A673 (cell line): ENCODE measurements around the gene NCAM2. TPM values are rescaled to one million over a fixed set of nuclear protein-coding genes. Genes with fewer than 3 reads are reported as not detected.

Source experiments
- BruUV-seq: library from RNA; stranded (reverse); fragments of 400-500 nt; replicated peaks from 2 replicates; lab custom pipeline; 2021; lab: Mats Ljungman, UMichigan
- CTCF ChIA-PET: fragments of 300-600 bp; sonication (Branson Sonifier 250); formaldehyde crosslinking; loops from one replicate; lab custom pipeline; 2022; ENCODE audit warnings: antibody characterized with exemption; lab: Charles Lee
- POLR2A ChIA-PET: fragments of 300-600 bp; sonication (Branson Sonifier 250); formaldehyde crosslinking; loops from one replicate; lab custom pipeline; 2022; ENCODE audit warnings: antibody characterized with exemption; ENCODE audit not compliant: low non-redundant PET; lab: Charles Lee
- DNase-seq: peaks from one replicate; pipeline ENCODE4 v3.0.0-alpha.2; 2015; ENCODE audit warnings: low spot score
- H3K27ac ChIP-seq: fragments of 200-600 bp; sonication (generic); 2 replicates; pipeline ENCODE4 v1.5.1; 2016; ENCODE audit warnings: mixed run types, low read depth, mild to moderate bottlenecking, mixed read lengths, antibody characterized with exemption, low read length; ENCODE audit not compliant: poor library complexity, severe bottlenecking
- H3K27me3 ChIP-seq: fragments of 200-600 bp; sonication (generic); replicated peaks from 2 replicates; pipeline ENCODE4 v1.6.1; 2017; ENCODE audit warnings: mixed run types, low read depth, mild to moderate bottlenecking, mixed read lengths, antibody characterized with exemption, low read length; ENCODE audit not compliant: insufficient read depth, poor library complexity
- H3K36me3 ChIP-seq: fragments of 200-600 bp; sonication (generic); 2 replicates; pipeline ENCODE4 v1.6.1; 2016; ENCODE audit warnings: mixed run types, mild to moderate bottlenecking, mixed read lengths, antibody characterized with exemption, low read length; ENCODE audit not compliant: insufficient read depth, poor library complexity, severe bottlenecking
- H3K4me1 ChIP-seq: fragments of 200-600 bp; sonication (generic); 2 replicates; pipeline ENCODE4 v1.6.1; 2017; ENCODE audit warnings: mixed run types, mild to moderate bottlenecking, mixed read lengths, antibody characterized with exemption, low read length; ENCODE audit not compliant: insufficient read depth, poor library complexity, severe bottlenecking
- H3K4me3 ChIP-seq: fragments of 200-600 bp; sonication (generic); 2 replicates; pipeline ENCODE4 v1.5.1; 2016; ENCODE audit warnings: low read depth, mixed run types, mild to moderate bottlenecking, mixed read lengths, low read length; ENCODE audit not compliant: poor library complexity, severe bottlenecking
- H3K9me3 ChIP-seq: fragments of 200-600 bp; sonication (generic); 2 replicates; pipeline ENCODE4 v1.6.1; 2016; ENCODE audit warnings: mixed run types, low read depth, mild to moderate bottlenecking, mixed read lengths, antibody characterized with exemption, low read length; ENCODE audit not compliant: poor library complexity, severe bottlenecking
- EZH2 ChIP-seq: fragments of 200-600 bp; sonication (generic); IDR thresholded peaks from 2 replicates; pipeline ENCODE4 v1.6.1; 2017; ENCODE audit warnings: borderline replicate concordance, low read depth, mild to moderate bottlenecking, mixed read lengths, antibody characterized with exemption, low read length; ENCODE audit not compliant: poor library complexity, severe bottlenecking
- intact Hi-C: fragments of 100-400 bp; cut with micrococcal nuclease; formaldehyde crosslinking; loops from one replicate; pipeline ENCODE4 v1.10.0; 2022; ENCODE audit not compliant: unreplicated experiment
- total RNA-seq: library from RNA; stranded (reverse); gene quantifications from 2 replicates; pipeline ENCODE4 v1.2.3, GENCODE V29; 2021
- TF ChIP-seq, protein P1 (sequence below): fragments of 300-800, 200-600 bp; sonication (generic); conservative IDR thresholded peaks from 2 replicates; pipeline ENCODE4 v1.5.1; 2017; ENCODE audit warnings: low read depth, mild to moderate bottlenecking, antibody characterized with exemption, low read length, moderate library complexity, mixed read lengths

Gene NCAM2
- total RNA-seq, 1 experiment from 2014 or later = 38.2 TPM

DNA sequence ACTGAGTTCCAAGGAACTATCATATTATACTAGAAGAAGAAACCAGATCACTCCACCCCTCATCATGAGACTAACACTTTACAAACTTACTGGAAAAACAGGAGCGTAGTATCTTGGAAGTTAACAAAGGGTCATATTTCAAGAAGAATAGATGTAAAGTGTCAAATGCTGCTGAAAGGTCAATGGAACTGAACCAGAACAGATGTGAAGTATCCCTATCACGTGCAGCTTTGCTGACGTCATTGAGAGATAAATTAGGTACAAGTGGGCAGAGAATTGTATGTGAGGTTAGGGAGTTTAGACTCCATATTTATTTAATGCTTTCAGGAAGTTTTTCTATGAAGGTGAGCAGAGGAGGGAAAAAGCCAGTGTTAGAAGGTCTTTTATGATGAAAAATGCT, 483.0 kb downstream of the NCAM2 start:
- no TSS peak for BruUV-seq
- H3K4me1 ChIP-seq = no peaks in the 10 kb centered on the region
- TF ChIP-seq EZH2 = no peak
- TF ChIP-seq, protein P1, sequence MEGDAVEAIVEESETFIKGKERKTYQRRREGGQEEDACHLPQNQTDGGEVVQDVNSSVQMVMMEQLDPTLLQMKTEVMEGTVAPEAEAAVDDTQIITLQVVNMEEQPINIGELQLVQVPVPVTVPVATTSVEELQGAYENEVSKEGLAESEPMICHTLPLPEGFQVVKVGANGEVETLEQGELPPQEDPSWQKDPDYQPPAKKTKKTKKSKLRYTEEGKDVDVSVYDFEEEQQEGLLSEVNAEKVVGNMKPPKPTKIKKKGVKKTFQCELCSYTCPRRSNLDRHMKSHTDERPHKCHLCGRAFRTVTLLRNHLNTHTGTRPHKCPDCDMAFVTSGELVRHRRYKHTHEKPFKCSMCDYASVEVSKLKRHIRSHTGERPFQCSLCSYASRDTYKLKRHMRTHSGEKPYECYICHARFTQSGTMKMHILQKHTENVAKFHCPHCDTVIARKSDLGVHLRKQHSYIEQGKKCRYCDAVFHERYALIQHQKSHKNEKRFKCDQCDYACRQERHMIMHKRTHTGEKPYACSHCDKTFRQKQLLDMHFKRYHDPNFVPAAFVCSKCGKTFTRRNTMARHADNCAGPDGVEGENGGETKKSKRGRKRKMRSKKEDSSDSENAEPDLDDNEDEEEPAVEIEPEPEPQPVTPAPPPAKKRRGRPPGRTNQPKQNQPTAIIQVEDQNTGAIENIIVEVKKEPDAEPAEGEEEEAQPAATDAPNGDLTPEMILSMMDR = no peak
- H3K27ac ChIP-seq = no peak overlapping the region
- intact Hi-C loops = no loop called here
- ChIA-PET POLR2A (no interaction called here), CTCF (no interaction called here)
- H3K4me3 ChIP-seq = no peak overlapping the region
- H3K36me3 ChIP-seq = no peaks in the 10 kb centered on the region
- H3K27me3 ChIP-seq = no peaks in the 10 kb centered on the region
- no peak for DNase-seq
- no peaks in the 10 kb centered on the region for H3K9me3 ChIP-seq

DNA sequence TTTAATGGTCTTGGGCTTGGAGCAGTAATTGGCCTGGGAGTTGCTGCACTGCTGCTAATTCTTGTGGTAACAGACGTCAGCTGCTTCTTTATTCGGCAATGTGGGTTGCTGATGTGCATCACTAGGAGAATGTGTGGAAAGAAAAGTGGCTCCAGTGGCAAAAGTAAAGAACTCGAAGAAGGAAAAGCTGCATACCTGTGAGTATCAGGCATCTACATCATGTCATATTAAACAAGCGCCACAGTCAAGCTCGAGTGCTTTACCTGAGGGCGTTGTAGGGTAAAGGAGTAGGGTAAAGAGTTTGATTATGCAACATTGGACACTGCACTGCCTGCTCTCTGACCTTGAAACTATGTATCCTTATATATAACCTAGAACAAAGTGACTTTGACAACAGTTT, 510.6 kb downstream of the NCAM2 start:
- no TSS peak for BruUV-seq
- Histone ChIP-seq H3K4me1 (peaks cover 16% of the 10 kb centered on the region), H3K9me3 (no peaks in the 10 kb centered on the region), H3K27ac (no peak overlapping the region), H3K36me3 (no peaks in the 10 kb centered on the region), H3K4me3 (no peak overlapping the region), H3K27me3 (no peaks in the 10 kb centered on the region)
- no peak for TF ChIP-seq EZH2
- TF ChIP-seq, protein P1 = no peak
- intact Hi-C loops = no loop called here
- DNase-seq = no peak
- CTCF ChIA-PET = no interaction called here
- POLR2A ChIA-PET = no interaction called here

DNA sequence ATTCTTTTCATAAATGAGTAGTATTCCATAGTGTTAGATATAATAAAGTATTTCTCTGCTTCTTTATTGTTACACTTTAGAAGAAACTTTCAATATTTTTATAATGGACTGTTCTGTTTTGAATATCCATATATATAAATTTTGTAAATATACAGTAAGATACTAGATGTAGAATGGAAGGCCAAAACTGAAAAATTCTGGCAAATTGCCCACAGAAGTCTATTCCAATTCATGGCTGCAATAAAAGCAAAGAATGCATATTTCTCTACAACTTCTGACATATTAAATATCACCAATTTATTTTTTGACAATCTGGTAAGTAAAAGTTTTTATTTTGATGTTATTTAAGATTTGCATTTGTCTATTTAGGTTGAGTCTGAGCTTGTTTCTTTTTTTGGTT, 532.5 kb downstream of the NCAM2 start:
- ChIA-PET POLR2A (no interaction called here), CTCF (no interaction called here)
- Histone ChIP-seq H3K36me3 (no peaks in the 10 kb centered on the region), H3K27ac (no peak overlapping the region), H3K9me3 (no peaks in the 10 kb centered on the region), H3K27me3 (no peaks in the 10 kb centered on the region), H3K4me3 (no peak overlapping the region), H3K4me1 (no peaks in the 10 kb centered on the region)
- DNase-seq = peak; percentile 5
- intact Hi-C loops = no loop called here
- no peak for TF ChIP-seq EZH2
- TF ChIP-seq, protein P1 = no peak
- BruUV-seq = no TSS peak
